ENCODE data around the gene SLC6A18. TPM values are rescaled to one million over a fixed set of nuclear protein-coding genes. Genes with fewer than 3 reads are reported as not detected.
"Not testable (repeated sequence)": the region's sequence is repeated elsewhere in the genome, so short reads cannot be mapped to it uniquely, and the experiment has no call there.

The SLC6A18 gene
- total and polyA plus RNA-seq, 2 donors (not counting 1 experiment from before 2014, with no cell fraction given), result not detected

GRCh38 chr5:1285141-1285540, 60.0 kb downstream of the SLC6A18 start:
- DNase-seq (ENCODE audit: low read depth in 2 of 2), result no peak
- Histone ChIP-seq H3K27ac (ENCODE audit: insufficient read depth, low read length) (no peak overlapping the region), H3K9ac (ENCODE audit: insufficient read depth, low read length) (no peak overlapping the region), H3K9me3 (ENCODE audit: control insufficient read depth, insufficient read depth, low read depth, low read length) (no peaks in the 10 kb centered on the region), H2AFZ (ENCODE audit: low read length) (no peak overlapping the region), H3K36me3 (ENCODE audit: control insufficient read depth, insufficient read depth, low read length) (no peaks in the 10 kb centered on the region), H3K4me3 (replicated peaks in 1 of 4; ENCODE audit: control extremely low read depth in 1 of 4, insufficient read depth in 1 of 4, low read depth in 3 of 4, low read length in 4 of 4) (no peak overlapping the region), H4K20me1 (ENCODE audit: control insufficient read depth, extremely low read depth, insufficient read depth, low read length) (no peaks in the 10 kb centered on the region), H3K4me1 (ENCODE audit: control insufficient read depth, extremely low read depth, insufficient read depth, low read length) (no peaks in the 10 kb centered on the region), H3K27me3 (ENCODE audit: control insufficient read depth, insufficient read depth, low read length) (no peaks in the 10 kb centered on the region), H3K4me2 (ENCODE audit: extremely low read depth, insufficient read depth, low read length) (no peak overlapping the region), H3K79me2 (ENCODE audit: control insufficient read depth, insufficient read depth, low read length) (no peaks in the 10 kb centered on the region)
- TF ChIP-seq EZH2 (IDR thresholded peaks at IDR 0.05; ENCODE audit: low read length, missing control alignments) (no peak), CTCF (conservative IDR thresholded peaks at IDR 0.05 in 1 of 2, IDR thresholded peaks at IDR 0.05 in 1 of 2; ENCODE audit: low read depth in 1 of 2, low read length in 2 of 2) (no peak)

GRCh38 chr5:1285883-1286291, 60.7 kb downstream of the SLC6A18 start:
- TF ChIP-seq EZH2 (IDR thresholded peaks at IDR 0.05; ENCODE audit: low read length, missing control alignments) (no peak), CTCF (conservative IDR thresholded peaks at IDR 0.05 in 1 of 2, IDR thresholded peaks at IDR 0.05 in 1 of 2; ENCODE audit: low read depth in 1 of 2, low read length in 2 of 2) (no peak)
- Histone ChIP-seq H3K9ac (ENCODE audit: insufficient read depth, low read length) (no peak overlapping the region), H3K79me2 (ENCODE audit: control insufficient read depth, insufficient read depth, low read length) (no peaks in the 10 kb centered on the region), H3K27ac (ENCODE audit: insufficient read depth, low read length) (no peak overlapping the region), H3K4me1 (ENCODE audit: control insufficient read depth, extremely low read depth, insufficient read depth, low read length) (no peaks in the 10 kb centered on the region), H3K4me3 (replicated peaks in 1 of 4; ENCODE audit: control extremely low read depth in 1 of 4, insufficient read depth in 1 of 4, low read depth in 3 of 4, low read length in 4 of 4) (no peak overlapping the region), H4K20me1 (ENCODE audit: control insufficient read depth, extremely low read depth, insufficient read depth, low read length) (no peaks in the 10 kb centered on the region), H3K9me3 (ENCODE audit: control insufficient read depth, insufficient read depth, low read depth, low read length) (no peaks in the 10 kb centered on the region), H3K27me3 (ENCODE audit: control insufficient read depth, insufficient read depth, low read length) (no peaks in the 10 kb centered on the region), H3K4me2 (ENCODE audit: extremely low read depth, insufficient read depth, low read length) (no peak overlapping the region), H3K36me3 (ENCODE audit: control insufficient read depth, insufficient read depth, low read length) (no peaks in the 10 kb centered on the region), H2AFZ (ENCODE audit: low read length) (no peak overlapping the region)
- no peak for DNase-seq (ENCODE audit: low read depth in 2 of 2)

GRCh38 chr5:1288439-1289335, 63.5 kb downstream of the SLC6A18 start:
- Histone ChIP-seq H3K79me2 (ENCODE audit: control insufficient read depth, insufficient read depth, low read length) (no peaks in the 10 kb centered on the region), H3K4me3 (replicated peaks in 1 of 4; ENCODE audit: control extremely low read depth in 1 of 4, insufficient read depth in 1 of 4, low read depth in 3 of 4, low read length in 4 of 4) (no peak overlapping the region), H3K36me3 (ENCODE audit: control insufficient read depth, insufficient read depth, low read length) (no peaks in the 10 kb centered on the region), H4K20me1 (ENCODE audit: control insufficient read depth, extremely low read depth, insufficient read depth, low read length) (no peaks in the 10 kb centered on the region), H3K9ac (ENCODE audit: insufficient read depth, low read length) (no peak overlapping the region), H3K4me1 (ENCODE audit: control insufficient read depth, extremely low read depth, insufficient read depth, low read length) (no peaks in the 10 kb centered on the region), H2AFZ (ENCODE audit: low read length) (no peak overlapping the region), H3K27ac (ENCODE audit: insufficient read depth, low read length) (no peak overlapping the region), H3K4me2 (ENCODE audit: extremely low read depth, insufficient read depth, low read length) (no peak overlapping the region), H3K9me3 (ENCODE audit: control insufficient read depth, insufficient read depth, low read depth, low read length) (no peaks in the 10 kb centered on the region), H3K27me3 (ENCODE audit: control insufficient read depth, insufficient read depth, low read length) (no peaks in the 10 kb centered on the region)
- no peak for DNase-seq (ENCODE audit: low read depth in 2 of 2)
- TF ChIP-seq EZH2 (IDR thresholded peaks at IDR 0.05; ENCODE audit: low read length, missing control alignments) (no peak), CTCF (conservative IDR thresholded peaks at IDR 0.05 in 1 of 2, IDR thresholded peaks at IDR 0.05 in 1 of 2; ENCODE audit: low read depth in 1 of 2, low read length in 2 of 2) (no peak)

- not testable (repeated sequence) for H4K20me1 ChIP-seq (ENCODE audit: control insufficient read depth, extremely low read depth, insufficient read depth, low read length)
Observed at GRCh38 chr5:1289559-1289958, 64.4 kb downstream of the SLC6A18 start.

More at GRCh38 chr5:1289559-1289958, 64.4 kb downstream of the SLC6A18 start:
- not testable (repeated sequence) for H3K4me3 ChIP-seq (replicated peaks in 1 of 4; ENCODE audit: control extremely low read depth in 1 of 4, insufficient read depth in 1 of 4, low read depth in 3 of 4, low read length in 4 of 4); H2AFZ ChIP-seq (ENCODE audit: low read length); H3K79me2 ChIP-seq (ENCODE audit: control insufficient read depth, insufficient read depth, low read length); DNase-seq (ENCODE audit: low read depth in 2 of 2); H3K9ac ChIP-seq (ENCODE audit: insufficient read depth, low read length); H3K27ac ChIP-seq (ENCODE audit: insufficient read depth, low read length); H3K9me3 ChIP-seq (ENCODE audit: control insufficient read depth, insufficient read depth, low read depth, low read length); H3K4me1 ChIP-seq (ENCODE audit: control insufficient read depth, extremely low read depth, insufficient read depth, low read length); H3K27me3 ChIP-seq (ENCODE audit: control insufficient read depth, insufficient read depth, low read length); H3K4me2 ChIP-seq (ENCODE audit: extremely low read depth, insufficient read depth, low read length); H3K36me3 ChIP-seq (ENCODE audit: control insufficient read depth, insufficient read depth, low read length)

All from fibroblast of lung (primary cell).